Lung (tissue), 12 donors: Measurements from ENCODE around the gene TRAPPC14. TPM values are rescaled to one million over a fixed set of nuclear protein-coding genes. Genes with fewer than 3 reads are reported as not detected.

ENCODE experiments used
- ATAC-seq: fragments of 200-7000 bp; cut with Tn5 transposase; one replicate; pipeline ENCODE4 v1.9.1; 2020; ENCODE audit warnings: moderate number of reproducible peaks; ENCODE audit not compliant: insufficient read depth, low FRiP score
- DNase-seq, 3 donors: peaks; one replicate each; pipeline ENCODE4 v3.0.0-alpha.2; 2013 to 2017
- H3K27ac ChIP-seq, 2 donors: one replicate each; pipeline ENCODE4 v1.5.1; 2013; ENCODE audit warnings: mild to moderate bottlenecking in 2 of 2, moderate library complexity in 2 of 2, control low read depth in 1 of 2, inconsistent platforms in 1 of 2, low read depth in 1 of 2, low read length in 1 of 2
- H3K27me3 ChIP-seq, 3 donors: one replicate each; pipeline ENCODE4 v1.5.1; 2013; ENCODE audit warnings: low read length in 2 of 3; ENCODE audit not compliant: control insufficient read depth in 3 of 3, insufficient read depth in 3 of 3
- H3K36me3 ChIP-seq, 4 donors: one replicate each; pipeline ENCODE4 v1.5.1; 2013; ENCODE audit warnings: low read length in 4 of 4, mild to moderate bottlenecking in 1 of 4, moderate library complexity in 1 of 4; ENCODE audit not compliant: control insufficient read depth in 4 of 4, insufficient read depth in 4 of 4
- H3K4me1 ChIP-seq, 5 donors: one replicate each; pipeline ENCODE4 v1.5.1; 2013; ENCODE audit warnings: low read length in 5 of 5, mild to moderate bottlenecking in 2 of 5, moderate library complexity in 1 of 5; ENCODE audit not compliant: control insufficient read depth in 5 of 5, insufficient read depth in 5 of 5
- H3K4me3 ChIP-seq: one replicate; pipeline ENCODE4 v1.5.1; 2013; ENCODE audit warnings: mild to moderate bottlenecking, control low read depth, moderate library complexity
- H3K9ac ChIP-seq, 2 donors: one replicate each; pipeline ENCODE4 v1.5.1; 2013; ENCODE audit warnings: low read length in 2 of 2, control low read depth in 1 of 2; ENCODE audit not compliant: insufficient read depth in 1 of 2
- H3K9me3 ChIP-seq, 4 donors: one replicate each; pipeline ENCODE4 v1.5.1; 2013; ENCODE audit warnings: low read length in 3 of 4, mild to moderate bottlenecking in 1 of 4, moderate library complexity in 1 of 4; ENCODE audit not compliant: control insufficient read depth in 4 of 4, insufficient read depth in 3 of 4
- WGBS, 2 donors: extraction: QIAGEN DNeasy Blood & Tissue Kit; methylation state at CpG; one replicate each; pipeline ENCODE4 v1.1.7; 2013; 5-methylcytosine and 5-hydroxymethylcytosine counted together
- polyA plus RNA-seq, 2 donors: library from polyadenylated mRNA; stranded (reverse); fragments of 200-250 nt; gene quantifications; one replicate each; pipeline ENCODE4 v1.2.1, GENCODE V29; 2013
- total RNA-seq, 2 donors: library from RNA; depleted of rRNA in 1 of 2; stranded (reverse); fragments of >200 nt in 1 of 2; gene quantifications; one replicate each; pipeline ENCODE4 v1.2.1, GENCODE V29; 2014 to 2021
- TF ChIP-seq, protein P1 (sequence below): IDR thresholded peaks from 2 replicates; pipeline ENCODE4 v1.5.1; 2012; ENCODE audit warnings: mild to moderate bottlenecking; ENCODE audit errors: control extremely low read depth, extremely low read depth
- donor health status: control.
- donor health status: control.
- donor health status: Bipolar disorder and iron deficiency.
- donor health status: healthy.
- donor health status: DM: yes; HTN: yes; CAD: no.

TRAPPC14 gene
- total and polyA plus RNA-seq, 4 donors = 9.8 to 27.9 (median 19.5) TPM

DNA sequence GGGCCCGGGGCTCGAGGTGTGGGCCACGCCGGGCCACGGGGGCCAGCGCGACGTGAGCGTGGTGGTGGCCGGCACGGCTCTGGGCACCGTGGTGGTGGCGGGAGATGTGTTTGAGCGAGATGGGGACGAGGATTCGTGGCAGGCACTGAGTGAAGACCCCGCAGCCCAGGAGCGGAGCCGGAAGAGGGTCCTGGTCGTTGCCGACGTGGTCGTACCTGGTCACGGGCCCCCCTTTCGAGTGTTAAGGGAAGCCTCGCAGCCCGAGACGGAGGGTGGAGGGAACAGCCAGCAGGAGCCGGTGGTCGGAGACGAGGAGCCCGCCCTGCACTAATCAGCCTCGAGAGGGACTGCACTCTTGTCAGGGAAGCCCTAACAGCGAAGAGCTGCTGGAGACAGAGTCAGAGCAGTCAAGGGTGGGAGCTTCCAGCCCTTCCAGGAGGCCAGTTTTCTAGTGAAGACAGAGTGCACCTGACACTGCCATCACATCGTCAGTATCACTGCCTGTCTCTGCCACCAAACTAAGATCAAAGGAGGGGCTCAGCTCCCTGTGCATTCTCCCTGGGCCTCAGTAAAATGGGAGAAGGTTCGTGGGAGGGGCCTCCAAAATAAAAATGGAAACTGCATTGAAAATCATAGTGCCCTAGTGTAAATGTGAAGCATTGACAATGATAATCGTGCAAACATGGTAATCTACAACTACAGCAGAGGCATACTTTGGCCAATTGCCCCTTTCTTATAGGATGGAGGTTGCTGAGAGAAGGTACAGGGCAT, 30.5 kb downstream of the TRAPPC14 start:
- TF ChIP-seq, protein P1, sequence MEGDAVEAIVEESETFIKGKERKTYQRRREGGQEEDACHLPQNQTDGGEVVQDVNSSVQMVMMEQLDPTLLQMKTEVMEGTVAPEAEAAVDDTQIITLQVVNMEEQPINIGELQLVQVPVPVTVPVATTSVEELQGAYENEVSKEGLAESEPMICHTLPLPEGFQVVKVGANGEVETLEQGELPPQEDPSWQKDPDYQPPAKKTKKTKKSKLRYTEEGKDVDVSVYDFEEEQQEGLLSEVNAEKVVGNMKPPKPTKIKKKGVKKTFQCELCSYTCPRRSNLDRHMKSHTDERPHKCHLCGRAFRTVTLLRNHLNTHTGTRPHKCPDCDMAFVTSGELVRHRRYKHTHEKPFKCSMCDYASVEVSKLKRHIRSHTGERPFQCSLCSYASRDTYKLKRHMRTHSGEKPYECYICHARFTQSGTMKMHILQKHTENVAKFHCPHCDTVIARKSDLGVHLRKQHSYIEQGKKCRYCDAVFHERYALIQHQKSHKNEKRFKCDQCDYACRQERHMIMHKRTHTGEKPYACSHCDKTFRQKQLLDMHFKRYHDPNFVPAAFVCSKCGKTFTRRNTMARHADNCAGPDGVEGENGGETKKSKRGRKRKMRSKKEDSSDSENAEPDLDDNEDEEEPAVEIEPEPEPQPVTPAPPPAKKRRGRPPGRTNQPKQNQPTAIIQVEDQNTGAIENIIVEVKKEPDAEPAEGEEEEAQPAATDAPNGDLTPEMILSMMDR = no peak
- DNase-seq (peak; percentile 31 to 43 (median 41)), ATAC-seq (no peak)
- no peaks in the 10 kb centered on the region for H3K9me3 ChIP-seq
- peak overlapping the region; percentile 80 for H3K4me3 ChIP-seq
- H3K27me3 ChIP-seq = no peaks in the 10 kb centered on the region
- peak overlapping the region; percentile 59 to 99 for H3K27ac ChIP-seq
- no peaks in the 10 kb centered on the region for H3K36me3 ChIP-seq
- H3K9ac ChIP-seq = peak overlapping the region in 1 of 2 donors; percentile 46
- H3K4me1 ChIP-seq = peaks cover 0 to 15% (median 5%) of the 10 kb centered on the region in 5 donors
- 3 to 5% methylated on average over 35 to 37 of the region's 37 CpGs for WGBS, 2 donors

DNA sequence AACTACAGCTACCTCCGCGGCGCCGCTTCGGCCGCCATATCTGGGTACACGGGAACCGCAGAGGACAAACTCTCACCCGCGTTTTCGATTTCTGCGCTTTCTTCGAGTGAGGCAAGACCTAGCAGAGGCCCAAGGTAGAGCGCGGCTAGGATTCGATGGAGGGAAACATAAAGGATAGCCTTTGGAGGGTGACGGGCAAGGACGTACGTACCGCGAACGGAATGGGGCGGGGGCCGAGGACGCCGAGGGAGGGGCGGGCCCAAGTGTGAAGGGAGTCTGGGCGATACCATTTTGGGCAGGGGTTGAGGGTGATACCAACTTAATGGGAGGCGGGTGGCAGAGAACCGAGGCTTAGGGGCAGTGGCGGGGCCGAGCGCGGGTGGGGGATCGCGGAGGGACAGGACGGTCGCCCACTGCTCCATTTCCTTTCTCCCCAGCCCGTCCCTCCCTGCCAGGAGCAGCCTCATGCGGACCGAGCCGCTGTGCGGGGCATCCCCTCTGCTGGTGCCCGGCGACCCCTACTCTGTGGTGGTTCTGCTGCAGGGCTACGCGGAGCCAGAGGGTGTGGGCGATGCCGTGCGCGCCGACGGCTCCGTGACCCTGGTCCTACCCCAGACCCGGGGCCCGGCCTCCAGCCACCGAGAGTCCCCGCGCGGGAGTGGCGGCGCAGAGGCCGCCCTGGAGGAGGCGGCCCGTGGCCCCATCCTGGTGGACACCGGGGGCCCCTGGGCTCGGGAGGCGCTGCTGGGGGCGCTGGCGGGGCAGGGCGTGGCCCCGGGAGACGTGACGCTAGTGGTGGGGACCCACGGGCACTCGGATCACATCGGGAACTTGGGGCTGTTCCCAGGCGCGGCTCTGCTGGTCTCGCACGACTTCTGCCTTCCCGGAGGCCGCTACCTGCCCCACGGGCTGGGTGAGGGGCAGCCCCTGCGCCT, 31.3 kb downstream of the TRAPPC14 start, which contains the start of gene MBLAC1:
Gene MBLAC1 (plus strand): TSS at position 37 of the 935 bp plus-strand sequence. CDS start 429 bp downstream, at position 466.
- peak within 1 kb of the TSS; percentile 56 to 95 for H3K9ac ChIP-seq
- TF ChIP-seq, protein P1 = no peak
- peak; percentile 94 for ATAC-seq
- H3K27me3 ChIP-seq = no peaks in the 10 kb centered on the region
- peak within 1 kb of the TSS; percentile 80 for H3K4me3 ChIP-seq
- WGBS, 2 donors = 1% methylated on average over 65 to 85 of the region's 85 CpGs
- peaks cover 0 to 15% (median 5%) of the 10 kb centered on the region in 5 donors for H3K4me1 ChIP-seq
- peak; percentile 93 to 97 (median 95) for DNase-seq
- H3K27ac ChIP-seq = peak within 1 kb of the TSS; percentile 95 to 99
- H3K9me3 ChIP-seq = no peaks in the 10 kb centered on the region
- H3K36me3 ChIP-seq = peaks cover 0 to 8% (median under 1%) of the 10 kb centered on the region in 4 donors

GRCh38 chr7:100126239-100126930, 32.1 kb downstream of the TRAPPC14 start:
- TF ChIP-seq, protein P1 = no peak
- WGBS, 2 donors = 12 to 16% methylated on average over 29 of the region's 29 CpGs
- peak overlapping the region; percentile 56 to 95 for H3K9ac ChIP-seq
- H3K4me1 ChIP-seq = peaks cover 0 to 15% (median 5%) of the 10 kb centered on the region in 5 donors
- peak overlapping the region; percentile 73 for H3K4me3 ChIP-seq
- H3K36me3 ChIP-seq = peaks cover 0 to 11% (median 1%) of the 10 kb centered on the region in 4 donors
- no peak for DNase-seq
- H3K9me3 ChIP-seq = no peaks in the 10 kb centered on the region
- no peak for ATAC-seq
- no peaks in the 10 kb centered on the region for H3K27me3 ChIP-seq
- H3K27ac ChIP-seq = peak overlapping the region; percentile 95 to 99
